ENCODE data around the gene CLDN1. TPM values are rescaled to one million over a fixed set of nuclear protein-coding genes. Genes with fewer than 3 reads are reported as not detected.
A peak's percentile ranks its signal among the peaks of the same experiment; 100 is the strongest.

The CLDN1 gene
- total and polyA plus RNA-seq, 2 of the 4 experiments (the other 2 are of a cell fraction) = 4.7 to 7.3 TPM

DNA sequence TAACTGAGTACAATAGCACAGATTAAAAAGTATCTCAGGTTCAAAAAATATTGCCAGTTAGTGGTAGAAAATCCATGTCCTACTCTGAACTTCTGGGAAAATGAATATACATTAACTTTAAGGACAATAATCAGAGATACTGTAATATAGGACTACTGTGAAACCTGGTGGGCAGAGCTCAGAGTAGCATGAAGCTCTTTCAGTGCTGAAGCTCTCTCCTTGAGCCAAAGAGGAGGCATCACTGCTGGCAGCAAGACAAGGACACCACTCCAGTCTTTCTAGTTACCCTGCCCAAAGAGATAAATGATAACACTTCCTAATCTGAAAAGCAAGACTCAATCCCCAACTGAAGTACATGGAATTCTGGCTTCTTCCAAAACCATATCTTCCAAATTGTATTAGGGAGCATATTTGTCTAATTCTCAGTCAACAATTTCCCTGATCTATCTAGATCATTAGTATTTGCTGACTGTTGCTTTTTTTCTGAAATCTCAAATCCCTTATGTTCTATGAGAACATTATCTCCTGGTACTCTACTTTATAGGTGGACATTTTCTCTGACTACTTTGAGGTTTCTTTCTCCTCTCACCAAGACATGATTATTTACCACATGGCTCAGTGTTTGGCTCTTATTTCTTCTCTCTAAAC, 55.9 kb downstream of the CLDN1 start:
- H2AK9ac ChIP-seq (replicated peaks; ENCODE audit: low read depth, low read length, poor library complexity) = no peak overlapping the region
- dilution Hi-C loops (cut with HindIII; ENCODE audit: low sequenced_read_pairs, unreplicated experiment) = no loop called here
- H3K14ac ChIP-seq (replicated peaks; ENCODE audit: low read depth, low read length) = peak overlapping the region; percentile 67; the same call in 1 of the 2 replicates
- peak overlapping the region; percentile 92; the same call in 1 of the 2 replicates for H2BK20ac ChIP-seq (ENCODE audit: low read depth, low read length)
- H3K9me1 ChIP-seq (ENCODE audit: insufficient read depth, low read length) = no peaks in the 10 kb centered on the region; the same call in 1 of the 2 replicates
- in situ Hi-C loops (cut with MboI; ENCODE audit: low sequenced_read_pairs) = no loop called here
- H4K91ac ChIP-seq (ENCODE audit: insufficient read depth, low read depth, low read length) = peak overlapping the region; percentile 65; the same call in 1 of the 2 replicates
- intact Hi-C loops (cut with micrococcal nuclease) = no loop called here
- H4K8ac ChIP-seq (ENCODE audit: low read depth in 2 of 2, low read length in 2 of 2) = peak overlapping the region in 1 of 2 experiments; percentile 74; a peak in 2 of 4 replicates
- no peaks in the 10 kb centered on the region for H3K9me3 ChIP-seq (ENCODE audit: control insufficient read depth, insufficient read depth, low read length)
- H2BK120ac ChIP-seq (ENCODE audit: low read depth, low read length) = peak overlapping the region; percentile 90
- peak overlapping the region; percentile 73; the same call in 1 of the 3 replicates for H2BK15ac ChIP-seq (ENCODE audit: low read depth, low read length)
- ChIA-PET CTCF (interaction anchor here (1.1 kb wide), 1 partner anchor 9 kb away, joined by 5 read pairs; no protein-coding TSS in a partner anchor), POLR2A (ENCODE audit: unreplicated experiment) (no interaction called here)
- peak; percentile 97 for TF ChIP-seq MAFK (IDR thresholded peaks at IDR 0.05; ENCODE audit: low read depth, low read length)
- TF ChIP-seq BHLHE40 (IDR thresholded peaks at IDR 0.05; ENCODE audit: low read depth, low read length) = no peak
- no peak for TF ChIP-seq RAD21 (IDR thresholded peaks at IDR 0.05; ENCODE audit: low read length)
- H3K56ac ChIP-seq (ENCODE audit: extremely low read depth, insufficient read depth, low read length) = no peak overlapping the region
- H3K9ac ChIP-seq (ENCODE audit: low read depth, low read length) = no peak overlapping the region
- no peaks in the 10 kb centered on the region for H3K36me3 ChIP-seq (ENCODE audit: control insufficient read depth, insufficient read depth, low read length)
- ATAC-seq (ENCODE audit: low read depth) (peak; percentile 52), DNase-seq (no peak)
- no peak overlapping the region for H4K5ac ChIP-seq (ENCODE audit: low read depth, low read length)
- H2AFZ ChIP-seq (replicated peaks; ENCODE audit: low read length, poor library complexity) = no peak overlapping the region
- peaks cover 3% of the 10 kb centered on the region for H3K4me1 ChIP-seq (ENCODE audit: control insufficient read depth, insufficient read depth, low read length)
- no peak overlapping the region for H3K4me3 ChIP-seq (ENCODE audit: insufficient read depth, low read depth, low read length)
- 0 out of 2 replicates have a peak overlapping the region, but pooled peaks have one; percentile 31 for H3K23ac ChIP-seq (ENCODE audit: low read depth, low read length)
- peak overlapping the region; percentile 73 for H3K4ac ChIP-seq (ENCODE audit: low read depth, low read length)
- no peaks in the 10 kb centered on the region for H3K27me3 ChIP-seq (ENCODE audit: control insufficient read depth, insufficient read depth, low read length)
- peak overlapping the region; percentile 69 for H3K18ac ChIP-seq (ENCODE audit: low read depth, low read length)
- H3K4me2 ChIP-seq (ENCODE audit: low read depth, low read length) = peak overlapping the region; percentile 32; the same call in 1 of the 2 replicates
- H3K79me1 ChIP-seq (ENCODE audit: low read depth in 1 of 2, low read length in 2 of 2) = no peaks in the 10 kb centered on the region
- peak overlapping the region; percentile 61; the same call in 1 of the 2 replicates for H3K27ac ChIP-seq (ENCODE audit: insufficient read depth, low read length)
- no peaks in the 10 kb centered on the region for H4K20me1 ChIP-seq (ENCODE audit: insufficient read depth, low read length)
- H2AK5ac ChIP-seq (ENCODE audit: low read depth, low read length) = no peak overlapping the region
- BruUV-seq (replicated peaks) = no TSS peak
- H2BK5ac ChIP-seq (ENCODE audit: low read depth, low read length, poor library complexity, severe bottlenecking) = peak overlapping the region; percentile 72

Data from IMR-90 (cell line).